OCI-LY3 (cell line): Measurements from ENCODE around the gene CTSD.

Source experiments
- H2AFZ ChIP-seq: fragments of 200-600, 300-600 bp; shearing (Covaris generic); 2 replicates; pipeline ENCODE4 v1.6.0; 2014; ENCODE audit warnings: antibody characterized with exemption, low read depth, low read length
- H3K27ac ChIP-seq: fragments of 200-600, 300-600 bp; sonication (generic); 2 replicates; pipeline ENCODE4 v1.5.1; 2014; ENCODE audit warnings: mild to moderate bottlenecking, low read length, moderate library complexity, mixed read lengths
- H3K27me3 ChIP-seq: fragments of 200-600, 300-600 bp; sonication (generic); 2 replicates; pipeline ENCODE4 v1.6.1; 2014; ENCODE audit warnings: low read depth, low read length, mixed read lengths
- H3K36me3 ChIP-seq: fragments of 200-600, 300-600 bp; sonication (generic); replicated peaks from 2 replicates; pipeline ENCODE3; 2014; ENCODE audit warnings: low read depth, low read length, mixed read lengths
- H3K4me1 ChIP-seq: fragments of 300-600, 200-600 bp; sonication (generic); 2 replicates; pipeline ENCODE4 v1.6.1; 2014; ENCODE audit warnings: low read length, mixed read lengths
- H3K4me2 ChIP-seq: fragments of 200-600, 300-600 bp; sonication (generic); 2 replicates; pipeline ENCODE4 v1.6.1; 2014; ENCODE audit warnings: low read length, mixed read lengths
- H3K4me3 ChIP-seq: fragments of 300-600, 200-600 bp; sonication (generic); 2 replicates; pipeline ENCODE4 v1.5.1; 2014; ENCODE audit warnings: antibody characterized with exemption, mild to moderate bottlenecking, low read length, moderate library complexity
- H3K79me2 ChIP-seq: fragments of 300-600, 200-600 bp; shearing (Covaris generic); 2 replicates; pipeline ENCODE4 v1.6.1; 2014; ENCODE audit warnings: mild to moderate bottlenecking, low read length, mixed read lengths
- H3K9ac ChIP-seq: fragments of 300-600, 200-600 bp; shearing (Covaris generic); 2 replicates; pipeline ENCODE4 v1.6.0; 2014; ENCODE audit warnings: mild to moderate bottlenecking, low read length, moderate library complexity
- H3K9me3 ChIP-seq: fragments of 200-600, 300-600 bp; shearing (Covaris generic); 2 replicates; pipeline ENCODE4 v1.6.1; 2014; ENCODE audit warnings: low read length, mixed read lengths; ENCODE audit not compliant: insufficient read depth
- H4K20me1 ChIP-seq: fragments of 200-600, 300-600 bp; sonication (generic); 2 replicates; pipeline ENCODE4 v1.6.1; 2016; ENCODE audit warnings: low read length, mixed read lengths; ENCODE audit not compliant: insufficient read depth
- EZH2phosphoT487 ChIP-seq: fragments of 200-600 bp; shearing (Covaris generic); IDR thresholded peaks from 2 replicates; pipeline ENCODE4 v1.6.1; 2018; ENCODE audit warnings: antibody characterized with exemption, mixed run types, low read depth
- TF ChIP-seq, protein P1 (sequence below): fragments of 200-600, 300-600 bp; sonication (generic); IDR thresholded peaks from 2 replicates; pipeline ENCODE4 v1.5.1; 2014; ENCODE audit warnings: antibody characterized with exemption, low read length, low read depth

CTSD gene

GRCh38 chr11:1766719-1767398 lies 3.1 kb upstream of the CTSD start:
- Histone ChIP-seq H3K4me1 (peaks cover 19% of the 10 kb centered on the region), H3K27me3 (peaks cover 4% of the 10 kb centered on the region; the same call in 1 of the 2 replicates), H3K27ac (no peak overlapping the region), H2AFZ (no peak overlapping the region), H4K20me1 (no peaks in the 10 kb centered on the region), H3K9ac (no peak overlapping the region), H3K79me2 (peaks cover 11% of the 10 kb centered on the region), H3K36me3 (no peaks in the 10 kb centered on the region), H3K9me3 (no peaks in the 10 kb centered on the region), H3K4me3 (no peak overlapping the region), H3K4me2 (no peak overlapping the region)
- TF ChIP-seq EZH2phosphoT487, result no peak
- TF ChIP-seq, protein P1, sequence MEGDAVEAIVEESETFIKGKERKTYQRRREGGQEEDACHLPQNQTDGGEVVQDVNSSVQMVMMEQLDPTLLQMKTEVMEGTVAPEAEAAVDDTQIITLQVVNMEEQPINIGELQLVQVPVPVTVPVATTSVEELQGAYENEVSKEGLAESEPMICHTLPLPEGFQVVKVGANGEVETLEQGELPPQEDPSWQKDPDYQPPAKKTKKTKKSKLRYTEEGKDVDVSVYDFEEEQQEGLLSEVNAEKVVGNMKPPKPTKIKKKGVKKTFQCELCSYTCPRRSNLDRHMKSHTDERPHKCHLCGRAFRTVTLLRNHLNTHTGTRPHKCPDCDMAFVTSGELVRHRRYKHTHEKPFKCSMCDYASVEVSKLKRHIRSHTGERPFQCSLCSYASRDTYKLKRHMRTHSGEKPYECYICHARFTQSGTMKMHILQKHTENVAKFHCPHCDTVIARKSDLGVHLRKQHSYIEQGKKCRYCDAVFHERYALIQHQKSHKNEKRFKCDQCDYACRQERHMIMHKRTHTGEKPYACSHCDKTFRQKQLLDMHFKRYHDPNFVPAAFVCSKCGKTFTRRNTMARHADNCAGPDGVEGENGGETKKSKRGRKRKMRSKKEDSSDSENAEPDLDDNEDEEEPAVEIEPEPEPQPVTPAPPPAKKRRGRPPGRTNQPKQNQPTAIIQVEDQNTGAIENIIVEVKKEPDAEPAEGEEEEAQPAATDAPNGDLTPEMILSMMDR, result no peak

DNA sequence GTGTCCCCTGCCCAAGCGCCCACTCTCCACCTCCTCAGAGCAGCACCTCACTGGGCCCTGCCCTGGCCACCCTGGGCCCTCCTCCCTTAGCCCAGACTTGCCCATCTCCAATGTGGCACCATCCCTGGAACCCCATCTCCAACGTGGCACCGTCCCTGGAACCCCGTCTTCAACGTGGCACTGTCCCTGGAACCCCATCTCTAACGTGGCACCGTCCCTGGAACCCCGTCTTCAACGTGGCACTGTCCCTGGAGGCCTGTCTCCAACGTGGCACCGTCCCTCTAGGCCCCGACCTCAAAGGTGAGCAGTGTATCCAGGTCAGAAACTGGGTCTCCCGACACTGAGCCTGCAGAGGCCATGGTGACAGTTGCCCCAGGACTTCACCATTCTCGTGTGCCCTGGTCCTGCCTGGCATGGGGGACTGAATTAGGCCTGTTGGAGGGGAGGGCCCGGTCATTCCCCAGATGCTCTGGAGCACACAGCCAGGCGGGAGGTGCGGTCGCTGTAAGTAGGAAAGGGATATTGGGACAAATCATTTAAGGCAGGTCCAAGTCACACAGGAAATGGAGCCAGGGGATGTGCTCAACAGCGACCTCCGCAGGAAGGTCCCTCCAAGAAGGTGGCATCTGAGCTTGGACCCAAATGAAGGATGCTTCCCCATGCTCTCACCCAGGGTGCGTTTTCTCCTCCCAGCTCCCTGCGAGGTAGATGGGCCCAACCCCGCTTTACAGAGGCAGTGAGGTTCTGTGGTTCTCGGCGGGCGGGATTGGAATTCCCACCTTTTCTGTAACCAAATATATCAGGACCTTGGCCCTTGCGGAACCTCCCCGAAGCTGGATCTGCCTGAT lies 2.4 kb upstream of the CTSD start:
- peaks cover 4% of the 10 kb centered on the region; the same call in 1 of the 2 replicates for H3K27me3 ChIP-seq
- no peak overlapping the region for H2AFZ ChIP-seq
- H3K9ac ChIP-seq, result no peak overlapping the region
- H3K4me2 ChIP-seq, result no peak overlapping the region
- no peaks in the 10 kb centered on the region for H4K20me1 ChIP-seq
- H3K36me3 ChIP-seq, result no peaks in the 10 kb centered on the region
- H3K9me3 ChIP-seq, result no peaks in the 10 kb centered on the region
- TF ChIP-seq EZH2phosphoT487, result no peak
- TF ChIP-seq, protein P1, result 0 out of 2 replicates have a peak, but pooled peaks have one; percentile 6
- no peak overlapping the region for H3K27ac ChIP-seq
- peaks cover 11% of the 10 kb centered on the region for H3K79me2 ChIP-seq
- no peak overlapping the region for H3K4me3 ChIP-seq
- H3K4me1 ChIP-seq, result peaks cover 19% of the 10 kb centered on the region

GRCh38 chr11:1763336-1763795 lies 361 bp downstream of the CTSD start:
- Histone ChIP-seq H3K36me3 (no peaks in the 10 kb centered on the region), H3K9ac (peak overlapping the region; percentile 78), H3K4me2 (peak overlapping the region; percentile 96), H2AFZ (peak overlapping the region; percentile 80), H4K20me1 (no peaks in the 10 kb centered on the region), H3K4me1 (peaks cover 16% of the 10 kb centered on the region), H3K4me3 (peak overlapping the region; percentile 99), H3K27ac (no peak overlapping the region), H3K79me2 (peaks cover 11% of the 10 kb centered on the region), H3K27me3 (no peaks in the 10 kb centered on the region), H3K9me3 (no peaks in the 10 kb centered on the region)
- TF ChIP-seq EZH2phosphoT487, result no peak
- TF ChIP-seq, protein P1, result no peak
